ENCODE results near the gene GRAMD1A. TPM values are rescaled to one million over a fixed set of nuclear protein-coding genes. Genes with fewer than 3 reads are reported as not detected.

Gene GRAMD1A
- total RNA-seq, 4 donors from 2014 or later, result 14.2 to 32.1 (median 21.6) TPM

GRCh38 chr19:35033067-35034004 is 33.2 kb downstream of the GRAMD1A start:
- Histone ChIP-seq H3K27me3 (peaks cover 33% of the 10 kb centered on the region), H3K9me3 (no peaks in the 10 kb centered on the region), H3K4me1 (peaks cover 3 to 16% (median 10%) of the 10 kb centered on the region in 4 donors), H3K4me3 (no peak overlapping the region), H3K36me3 (no peaks in the 10 kb centered on the region), H3K27ac (no peak overlapping the region)
- 59 to 83% methylated on average over 4 to 30 of the region's 30 CpGs for WGBS, 2 donors (ENCODE audit: low coverage in 1 of 2)
- no peak for DNase-seq
- in situ Hi-C loops (cut with MboI; ENCODE audit: low pct_ligation_motif_present in 1 of 4, low pct_unique_long_range_greater_than_20kb in 1 of 4, low sequenced_read_pairs in 3 of 4), result no loop called here
- intact Hi-C loops (cut with DNase I; ENCODE audit: low total_unique reads), result no loop called here
- TF ChIP-seq CTCF (IDR thresholded peaks at IDR 0.05) (no peak), POLR2A (IDR thresholded peaks at IDR 0.05) (no peak), EP300 (IDR thresholded peaks at IDR 0.05; ENCODE audit: low read depth) (no peak), POLR2AphosphoS5 (IDR thresholded peaks at IDR 0.05) (no peak)

DNA sequence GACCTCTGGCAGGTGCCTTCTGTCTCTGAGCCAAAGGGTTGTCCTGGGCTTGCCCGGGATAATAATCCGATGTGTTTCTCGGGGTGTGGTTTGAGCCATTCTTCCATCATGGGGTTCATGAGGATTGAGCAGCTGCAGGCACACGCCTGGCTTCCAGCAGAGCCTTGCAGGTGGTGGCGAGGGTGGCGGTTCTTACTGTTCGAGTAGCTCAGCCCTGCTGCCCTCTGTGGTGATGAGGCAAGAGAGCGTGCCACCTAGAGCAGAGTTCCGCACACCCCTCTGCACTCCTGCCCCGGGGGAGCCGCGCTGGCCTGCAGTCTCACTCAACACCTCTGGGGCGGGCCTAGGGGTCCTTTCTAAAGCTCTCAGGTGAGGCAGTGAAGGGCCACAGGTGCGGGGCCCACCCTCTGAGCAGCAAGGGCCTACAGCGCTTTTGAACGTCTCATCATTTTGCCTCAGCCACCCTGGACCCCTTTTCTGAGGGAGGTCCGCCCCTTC is 33.9 kb downstream of the GRAMD1A start:
- no peak for TF ChIP-seq EP300 (IDR thresholded peaks at IDR 0.05; ENCODE audit: low read depth)
- TF ChIP-seq POLR2AphosphoS5 (IDR thresholded peaks at IDR 0.05), result no peak
- TF ChIP-seq POLR2A (IDR thresholded peaks at IDR 0.05), result no peak
- TF ChIP-seq CTCF (IDR thresholded peaks at IDR 0.05), result no peak
- Histone ChIP-seq H3K9me3 (no peaks in the 10 kb centered on the region), H3K4me3 (no peak overlapping the region), H3K27me3 (peaks cover 33% of the 10 kb centered on the region), H3K4me1 (peaks cover 3 to 17% (median 10%) of the 10 kb centered on the region in 4 donors), H3K27ac (no peak overlapping the region), H3K36me3 (no peaks in the 10 kb centered on the region)
- WGBS, 2 donors (ENCODE audit: low coverage in 1 of 2), result 77% methylated on average over 17 of the region's 17 CpGs; no CpG with 5 or more reads in 1 of the 2 donors
- intact Hi-C loops (cut with DNase I; ENCODE audit: low total_unique reads), result no loop called here
- in situ Hi-C loops (cut with MboI; ENCODE audit: low pct_ligation_motif_present in 1 of 4, low pct_unique_long_range_greater_than_20kb in 1 of 4, low sequenced_read_pairs in 3 of 4), result no loop called here
- DNase-seq, result no peak

GRCh38 chr19:35034588-35035382 is 34.7 kb downstream of the GRAMD1A start:
- intact Hi-C loops (cut with DNase I; ENCODE audit: low total_unique reads) (no loop called here), in situ Hi-C loops (cut with MboI; ENCODE audit: low pct_ligation_motif_present in 1 of 4, low pct_unique_long_range_greater_than_20kb in 1 of 4, low sequenced_read_pairs in 3 of 4) (no loop called here)
- no peak for DNase-seq
- no peak overlapping the region for H3K4me3 ChIP-seq
- H3K27me3 ChIP-seq, result peaks cover 32% of the 10 kb centered on the region
- 86 to 91% methylated on average over 5 to 17 of the region's 17 CpGs for WGBS, 2 donors (ENCODE audit: low coverage in 1 of 2)
- H3K36me3 ChIP-seq, result no peaks in the 10 kb centered on the region
- TF ChIP-seq EP300 (IDR thresholded peaks at IDR 0.05; ENCODE audit: low read depth), result no peak
- no peak for TF ChIP-seq CTCF (IDR thresholded peaks at IDR 0.05)
- TF ChIP-seq POLR2AphosphoS5 (IDR thresholded peaks at IDR 0.05), result no peak
- TF ChIP-seq POLR2A (IDR thresholded peaks at IDR 0.05), result no peak
- no peak overlapping the region for H3K27ac ChIP-seq
- H3K4me1 ChIP-seq, result peaks cover 1 to 18% (median 9%) of the 10 kb centered on the region in 4 donors
- H3K9me3 ChIP-seq, result no peaks in the 10 kb centered on the region

Measured in transverse colon (tissue), 4 donors.